ENCODE data around the gene EDEM1. TPM values are rescaled to one million over a fixed set of nuclear protein-coding genes. Genes with fewer than 3 reads are reported as not detected.

The EDEM1 gene
- total RNA-seq, 1 donor from 2014 or later: 49.1 TPM

DNA sequence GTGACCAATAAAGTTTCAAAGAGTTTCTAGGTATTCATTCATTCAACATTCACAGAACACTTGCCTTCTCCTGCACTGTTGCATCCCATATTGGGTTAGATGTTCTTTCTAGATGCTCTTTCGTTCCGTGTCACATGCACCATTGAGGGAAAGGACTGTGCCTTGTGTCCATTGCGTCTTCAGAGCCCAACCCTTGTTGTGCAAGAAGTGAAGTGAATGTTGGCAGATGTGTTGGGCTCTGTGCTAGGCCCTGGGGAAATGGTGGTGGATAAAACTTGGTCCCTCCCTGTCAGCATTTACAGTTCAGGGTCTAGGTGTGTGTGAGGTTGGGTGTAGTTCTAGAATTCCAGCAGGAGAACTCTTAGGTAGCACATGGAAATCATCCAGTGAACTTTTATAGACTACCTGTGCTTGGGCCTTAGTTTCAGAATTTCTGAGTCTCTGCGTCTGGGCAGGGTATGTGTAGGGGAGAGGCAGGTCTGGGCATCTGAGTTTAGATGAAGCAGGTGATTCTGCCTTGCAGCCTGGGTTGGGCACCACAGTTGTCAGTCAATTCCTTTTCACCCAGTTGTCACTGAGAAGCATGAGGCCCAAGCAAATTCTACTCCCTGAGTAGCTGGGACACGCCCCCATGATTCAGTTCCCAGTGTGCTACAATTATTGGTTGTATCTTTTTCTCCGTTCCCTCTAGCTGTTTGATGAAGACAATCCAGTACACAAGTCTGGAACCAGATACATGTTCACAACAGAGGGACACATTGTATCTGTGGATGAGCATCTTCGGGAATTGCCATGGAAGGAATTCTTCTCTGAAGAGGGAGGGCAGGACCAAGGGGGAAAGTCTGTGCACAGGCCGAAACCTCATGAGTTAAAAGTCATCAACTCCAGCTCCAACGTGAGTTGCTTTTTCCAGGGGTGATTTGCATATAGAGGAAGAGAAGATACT is 25.4 kb downstream of the EDEM1 start:
- peaks cover 57% of the 10 kb centered on the region for H3K36me3 Mint-ChIP-seq (ENCODE audit: low read depth)
- no peaks in the 10 kb centered on the region for H3K9me3 Mint-ChIP-seq (ENCODE audit: low read depth)
- H3K27me3 Mint-ChIP-seq (ENCODE audit: low read depth): no peaks in the 10 kb centered on the region
- TF ChIP-seq, protein P1, sequence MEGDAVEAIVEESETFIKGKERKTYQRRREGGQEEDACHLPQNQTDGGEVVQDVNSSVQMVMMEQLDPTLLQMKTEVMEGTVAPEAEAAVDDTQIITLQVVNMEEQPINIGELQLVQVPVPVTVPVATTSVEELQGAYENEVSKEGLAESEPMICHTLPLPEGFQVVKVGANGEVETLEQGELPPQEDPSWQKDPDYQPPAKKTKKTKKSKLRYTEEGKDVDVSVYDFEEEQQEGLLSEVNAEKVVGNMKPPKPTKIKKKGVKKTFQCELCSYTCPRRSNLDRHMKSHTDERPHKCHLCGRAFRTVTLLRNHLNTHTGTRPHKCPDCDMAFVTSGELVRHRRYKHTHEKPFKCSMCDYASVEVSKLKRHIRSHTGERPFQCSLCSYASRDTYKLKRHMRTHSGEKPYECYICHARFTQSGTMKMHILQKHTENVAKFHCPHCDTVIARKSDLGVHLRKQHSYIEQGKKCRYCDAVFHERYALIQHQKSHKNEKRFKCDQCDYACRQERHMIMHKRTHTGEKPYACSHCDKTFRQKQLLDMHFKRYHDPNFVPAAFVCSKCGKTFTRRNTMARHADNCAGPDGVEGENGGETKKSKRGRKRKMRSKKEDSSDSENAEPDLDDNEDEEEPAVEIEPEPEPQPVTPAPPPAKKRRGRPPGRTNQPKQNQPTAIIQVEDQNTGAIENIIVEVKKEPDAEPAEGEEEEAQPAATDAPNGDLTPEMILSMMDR (IDR thresholded peaks at IDR 0.05): no peak
- no peak for DNase-seq (ENCODE audit: low spot score)
- H3K4me3 Mint-ChIP-seq (ENCODE audit: unreplicated experiment): no peak overlapping the region
- no peak overlapping the region for H3K27ac Mint-ChIP-seq (ENCODE audit: unreplicated experiment)
- peaks cover 5% of the 10 kb centered on the region for H3K4me1 Mint-ChIP-seq (ENCODE audit: low read depth)

- no peaks in the 10 kb centered on the region for H3K9me3 Mint-ChIP-seq (ENCODE audit: low read depth)
- TF ChIP-seq, protein P1 (IDR thresholded peaks at IDR 0.05): no peak
- no peaks in the 10 kb centered on the region for H3K27me3 Mint-ChIP-seq (ENCODE audit: low read depth)
- no peak for DNase-seq (ENCODE audit: low spot score)
- H3K4me3 Mint-ChIP-seq (ENCODE audit: unreplicated experiment): no peak overlapping the region
- H3K4me1 Mint-ChIP-seq (ENCODE audit: low read depth): peaks cover 12% of the 10 kb centered on the region
- no peak overlapping the region for H3K27ac Mint-ChIP-seq (ENCODE audit: unreplicated experiment)
- H3K36me3 Mint-ChIP-seq (ENCODE audit: low read depth): peaks cover 54% of the 10 kb centered on the region
Measured at GRCh38 chr3:5213574-5213966, 26.1 kb downstream of the EDEM1 start.

GRCh38 chr3:5214352-5214751 is 26.8 kb downstream of the EDEM1 start:
- peaks cover 50% of the 10 kb centered on the region for H3K36me3 Mint-ChIP-seq (ENCODE audit: low read depth)
- no peak overlapping the region for H3K4me3 Mint-ChIP-seq (ENCODE audit: unreplicated experiment)
- peaks cover 14% of the 10 kb centered on the region for H3K4me1 Mint-ChIP-seq (ENCODE audit: low read depth)
- no peaks in the 10 kb centered on the region for H3K9me3 Mint-ChIP-seq (ENCODE audit: low read depth)
- TF ChIP-seq, protein P1 (IDR thresholded peaks at IDR 0.05): no peak
- no peaks in the 10 kb centered on the region for H3K27me3 Mint-ChIP-seq (ENCODE audit: low read depth)
- DNase-seq (ENCODE audit: low spot score): no peak
- H3K27ac Mint-ChIP-seq (ENCODE audit: unreplicated experiment): no peak overlapping the region

DNA sequence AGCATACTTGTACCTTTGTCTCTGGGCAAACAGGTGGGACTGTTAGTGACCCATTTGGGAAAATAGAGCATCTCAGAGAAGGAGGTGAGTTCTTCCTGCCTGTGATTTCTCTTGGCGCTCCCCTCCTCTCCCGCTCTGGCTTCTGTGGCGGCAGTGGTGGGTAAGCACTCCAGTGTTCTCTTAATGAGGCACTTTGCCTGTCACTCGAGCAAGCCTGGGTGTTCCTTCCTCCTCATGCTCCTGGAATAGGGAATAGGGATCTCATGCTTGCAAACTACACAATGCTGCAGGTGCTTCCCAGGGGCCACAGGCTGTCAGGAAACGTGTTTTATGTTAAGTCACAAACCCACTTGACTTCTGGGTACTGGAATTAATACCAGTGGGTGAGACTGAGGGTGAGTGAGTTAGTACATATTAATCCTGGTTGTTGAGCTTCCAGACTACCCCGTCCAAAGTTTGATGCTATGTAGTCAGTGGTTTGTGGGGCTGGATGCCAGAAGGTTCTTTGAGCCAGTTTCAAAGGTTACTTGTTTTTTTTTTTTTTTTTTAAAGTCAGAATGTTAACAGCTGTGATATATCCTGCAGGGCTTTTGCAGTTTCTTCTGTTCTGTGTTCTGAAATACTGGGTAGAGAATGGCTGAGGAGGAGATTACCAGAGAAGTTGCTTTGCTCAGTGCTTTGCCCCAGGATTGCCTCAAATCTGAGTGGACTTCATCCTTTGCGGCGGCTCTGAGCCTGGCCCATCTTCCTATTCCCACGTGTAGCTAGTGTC is 30.5 kb downstream of the EDEM1 start:
- TF ChIP-seq, protein P1 (IDR thresholded peaks at IDR 0.05): no peak
- peaks cover 12% of the 10 kb centered on the region for H3K4me1 Mint-ChIP-seq (ENCODE audit: low read depth)
- H3K27ac Mint-ChIP-seq (ENCODE audit: unreplicated experiment): no peak overlapping the region
- DNase-seq (ENCODE audit: low spot score): no peak
- no peaks in the 10 kb centered on the region for H3K9me3 Mint-ChIP-seq (ENCODE audit: low read depth)
- H3K36me3 Mint-ChIP-seq (ENCODE audit: low read depth): peaks cover 35% of the 10 kb centered on the region
- no peak overlapping the region for H3K4me3 Mint-ChIP-seq (ENCODE audit: unreplicated experiment)
- H3K27me3 Mint-ChIP-seq (ENCODE audit: low read depth): no peaks in the 10 kb centered on the region

- H3K4me3 Mint-ChIP-seq (ENCODE audit: unreplicated experiment): no peak overlapping the region
- no peak overlapping the region for H3K27ac Mint-ChIP-seq (ENCODE audit: unreplicated experiment)
- H3K9me3 Mint-ChIP-seq (ENCODE audit: low read depth): no peaks in the 10 kb centered on the region
- peaks cover 12% of the 10 kb centered on the region for H3K4me1 Mint-ChIP-seq (ENCODE audit: low read depth)
- TF ChIP-seq, protein P1 (IDR thresholded peaks at IDR 0.05): no peak
- H3K27me3 Mint-ChIP-seq (ENCODE audit: low read depth): no peaks in the 10 kb centered on the region
- no peak for DNase-seq (ENCODE audit: low spot score)
- H3K36me3 Mint-ChIP-seq (ENCODE audit: low read depth): peaks cover 28% of the 10 kb centered on the region
Measured at GRCh38 chr3:5218815-5219214, 31.3 kb downstream of the EDEM1 start.
